HL-60 (cell line): ENCODE results near the gene ZIC4.

Source experiments
- DNase-seq, 2 experiments: peaks; one replicate each; pipeline ENCODE4 v3.0.0-alpha.2; 2010 to 2020; ENCODE audit warnings: low read depth in 1 of 2, low spot score in 1 of 2
- H3K27ac ChIP-seq: fragments of 250-450 bp; sonication (Bioruptor Pico); replicated peaks from 2 replicates; pipeline ENCODE4 v1.5.1; 2020; ENCODE audit warnings: mild to moderate bottlenecking, moderate library complexity
- H3K27me3 ChIP-seq: fragments of 250-450 bp; sonication (Bioruptor Pico); 2 replicates; pipeline ENCODE4 v1.5.1; 2021; ENCODE audit warnings: mild to moderate bottlenecking, moderate library complexity; ENCODE audit not compliant: insufficient read depth, poor library complexity, severe bottlenecking
- H3K4me3 ChIP-seq: replicated peaks from 2 replicates; pipeline ENCODE4 v1.5.1; 2011; ENCODE audit warnings: mild to moderate bottlenecking, control low read depth, low read length; ENCODE audit not compliant: insufficient read depth
- GABPA ChIP-seq: IDR thresholded peaks from 2 replicates; pipeline ENCODE4 v1.6.1; 2012; ENCODE audit warnings: low read depth
- POLR2AphosphoS5 ChIP-seq: IDR thresholded peaks from 2 replicates; pipeline ENCODE4 v1.6.1; 2012; ENCODE audit warnings: low read depth
- SPI1 ChIP-seq: IDR thresholded peaks from 2 replicates; pipeline ENCODE4 v1.6.1; 2012; ENCODE audit warnings: low read depth, mild to moderate bottlenecking, borderline replicate concordance
- TF ChIP-seq, protein P1 (sequence below): IDR thresholded peaks from 2 replicates; pipeline ENCODE4 v1.6.1; 2012; ENCODE audit warnings: low read depth; ENCODE audit not compliant: insufficient replicate concordance
- TF ChIP-seq, protein P2 (sequence below): IDR thresholded peaks from one replicate; pipeline ENCODE4 v1.5.1; 2011; ENCODE audit warnings: low read length, control low read depth, inconsistent platforms; ENCODE audit not compliant: insufficient read depth

ZIC4 gene

DNA sequence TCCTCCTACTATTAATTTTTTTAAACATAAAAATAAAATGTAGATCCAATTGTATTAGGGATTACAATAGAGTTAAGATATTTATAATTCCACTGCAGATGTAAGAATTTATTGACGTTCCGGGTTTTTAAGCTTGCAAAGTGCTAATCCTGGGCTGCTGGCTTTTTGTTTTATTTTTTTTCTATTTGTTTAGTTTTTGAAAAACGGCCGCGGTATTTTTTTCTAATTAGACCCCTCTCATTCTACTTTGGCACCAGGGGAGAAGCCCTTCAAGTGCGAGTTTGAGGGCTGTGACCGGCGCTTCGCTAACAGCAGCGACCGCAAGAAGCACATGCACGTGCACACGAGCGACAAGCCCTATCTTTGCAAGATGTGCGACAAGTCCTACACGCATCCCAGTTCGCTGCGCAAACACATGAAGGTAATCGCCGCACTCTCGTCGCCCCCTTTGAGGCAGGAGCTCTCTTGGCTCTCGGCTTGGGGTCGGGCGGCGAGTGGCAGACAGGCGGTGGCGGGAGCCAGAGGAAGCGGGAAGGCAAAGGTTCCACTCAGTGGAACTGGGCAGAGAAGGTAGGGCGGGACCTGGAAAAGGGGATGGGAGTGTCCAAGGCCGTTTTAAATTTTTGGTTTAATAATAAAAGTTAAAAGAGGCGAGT lies 6.0 kb upstream of the ZIC4 start:
- Histone ChIP-seq H3K4me3 (no peak overlapping the region), H3K27me3 (peaks cover 70% of the 10 kb centered on the region)
- TF ChIP-seq, protein P1, sequence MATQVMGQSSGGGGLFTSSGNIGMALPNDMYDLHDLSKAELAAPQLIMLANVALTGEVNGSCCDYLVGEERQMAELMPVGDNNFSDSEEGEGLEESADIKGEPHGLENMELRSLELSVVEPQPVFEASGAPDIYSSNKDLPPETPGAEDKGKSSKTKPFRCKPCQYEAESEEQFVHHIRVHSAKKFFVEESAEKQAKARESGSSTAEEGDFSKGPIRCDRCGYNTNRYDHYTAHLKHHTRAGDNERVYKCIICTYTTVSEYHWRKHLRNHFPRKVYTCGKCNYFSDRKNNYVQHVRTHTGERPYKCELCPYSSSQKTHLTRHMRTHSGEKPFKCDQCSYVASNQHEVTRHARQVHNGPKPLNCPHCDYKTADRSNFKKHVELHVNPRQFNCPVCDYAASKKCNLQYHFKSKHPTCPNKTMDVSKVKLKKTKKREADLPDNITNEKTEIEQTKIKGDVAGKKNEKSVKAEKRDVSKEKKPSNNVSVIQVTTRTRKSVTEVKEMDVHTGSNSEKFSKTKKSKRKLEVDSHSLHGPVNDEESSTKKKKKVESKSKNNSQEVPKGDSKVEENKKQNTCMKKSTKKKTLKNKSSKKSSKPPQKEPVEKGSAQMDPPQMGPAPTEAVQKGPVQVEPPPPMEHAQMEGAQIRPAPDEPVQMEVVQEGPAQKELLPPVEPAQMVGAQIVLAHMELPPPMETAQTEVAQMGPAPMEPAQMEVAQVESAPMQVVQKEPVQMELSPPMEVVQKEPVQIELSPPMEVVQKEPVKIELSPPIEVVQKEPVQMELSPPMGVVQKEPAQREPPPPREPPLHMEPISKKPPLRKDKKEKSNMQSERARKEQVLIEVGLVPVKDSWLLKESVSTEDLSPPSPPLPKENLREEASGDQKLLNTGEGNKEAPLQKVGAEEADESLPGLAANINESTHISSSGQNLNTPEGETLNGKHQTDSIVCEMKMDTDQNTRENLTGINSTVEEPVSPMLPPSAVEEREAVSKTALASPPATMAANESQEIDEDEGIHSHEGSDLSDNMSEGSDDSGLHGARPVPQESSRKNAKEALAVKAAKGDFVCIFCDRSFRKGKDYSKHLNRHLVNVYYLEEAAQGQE, result no peak
- TF ChIP-seq GABPA, result no peak
- TF ChIP-seq POLR2AphosphoS5, result no peak
- no peak for TF ChIP-seq SPI1
- TF ChIP-seq, protein P2, sequence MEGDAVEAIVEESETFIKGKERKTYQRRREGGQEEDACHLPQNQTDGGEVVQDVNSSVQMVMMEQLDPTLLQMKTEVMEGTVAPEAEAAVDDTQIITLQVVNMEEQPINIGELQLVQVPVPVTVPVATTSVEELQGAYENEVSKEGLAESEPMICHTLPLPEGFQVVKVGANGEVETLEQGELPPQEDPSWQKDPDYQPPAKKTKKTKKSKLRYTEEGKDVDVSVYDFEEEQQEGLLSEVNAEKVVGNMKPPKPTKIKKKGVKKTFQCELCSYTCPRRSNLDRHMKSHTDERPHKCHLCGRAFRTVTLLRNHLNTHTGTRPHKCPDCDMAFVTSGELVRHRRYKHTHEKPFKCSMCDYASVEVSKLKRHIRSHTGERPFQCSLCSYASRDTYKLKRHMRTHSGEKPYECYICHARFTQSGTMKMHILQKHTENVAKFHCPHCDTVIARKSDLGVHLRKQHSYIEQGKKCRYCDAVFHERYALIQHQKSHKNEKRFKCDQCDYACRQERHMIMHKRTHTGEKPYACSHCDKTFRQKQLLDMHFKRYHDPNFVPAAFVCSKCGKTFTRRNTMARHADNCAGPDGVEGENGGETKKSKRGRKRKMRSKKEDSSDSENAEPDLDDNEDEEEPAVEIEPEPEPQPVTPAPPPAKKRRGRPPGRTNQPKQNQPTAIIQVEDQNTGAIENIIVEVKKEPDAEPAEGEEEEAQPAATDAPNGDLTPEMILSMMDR, result no peak

DNA sequence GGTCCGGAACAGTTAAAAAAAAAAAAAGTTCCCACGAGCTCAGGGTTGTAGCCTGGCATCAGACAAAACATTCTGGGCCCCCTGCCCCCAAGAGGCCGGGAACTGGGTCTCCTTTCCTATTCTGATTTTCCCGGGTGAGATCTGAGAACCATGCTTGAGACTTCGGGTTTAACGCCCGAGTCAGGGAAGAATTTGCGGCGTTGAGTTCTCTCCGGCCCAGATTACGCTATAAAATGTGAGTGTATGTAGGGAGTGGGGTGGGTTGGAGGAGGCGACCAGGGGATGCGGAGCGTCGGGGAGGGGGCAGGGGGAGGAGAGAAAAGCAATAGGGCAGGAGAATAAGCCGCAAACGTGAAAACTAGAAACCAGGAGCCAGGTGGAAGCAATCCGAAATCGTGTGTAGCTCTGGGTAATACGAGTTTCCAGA lies 5.5 kb upstream of the ZIC4 start:
- DNase-seq, result no peak
- TF ChIP-seq GABPA, result no peak
- peaks cover 75% of the 10 kb centered on the region for H3K27me3 ChIP-seq
- H3K27ac ChIP-seq, result no peak overlapping the region
- no peak overlapping the region for H3K4me3 ChIP-seq

More for the DNA sequence above, 6.0 kb upstream of the ZIC4 start:
- DNase-seq, result no peak
- no peak overlapping the region for H3K27ac ChIP-seq

DNA sequence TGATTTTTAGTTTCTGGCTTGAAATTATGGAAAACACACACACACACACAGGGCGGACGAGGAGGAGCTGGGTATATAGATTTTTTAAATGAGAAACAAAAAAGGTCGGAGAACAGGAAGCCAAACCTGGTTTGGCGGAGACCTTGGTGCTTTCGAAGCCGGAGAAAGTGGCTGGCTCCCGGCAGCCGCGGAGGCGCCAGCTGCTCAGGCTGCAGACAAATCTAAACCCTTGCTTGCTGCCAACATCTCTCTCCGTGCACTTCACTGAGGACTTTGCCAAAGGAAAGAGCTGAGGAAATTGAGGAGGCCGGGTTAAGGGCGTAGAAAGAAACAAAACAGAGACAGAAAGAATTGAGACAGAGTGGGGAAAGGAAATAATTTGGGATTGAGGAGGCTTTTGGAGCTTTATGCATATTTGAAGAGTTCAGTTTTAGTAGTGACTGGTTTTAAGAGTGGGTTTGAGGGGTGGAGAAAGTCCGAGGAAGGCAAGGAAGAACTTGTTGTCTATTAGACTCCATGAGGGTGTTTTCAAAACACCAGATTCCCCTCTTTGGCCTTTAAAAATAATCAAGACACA lies 5.0 kb upstream of the ZIC4 start:
- TF ChIP-seq POLR2AphosphoS5, result no peak
- no peak for TF ChIP-seq SPI1
- TF ChIP-seq, protein P1, result no peak
- TF ChIP-seq, protein P2, result no peak
- TF ChIP-seq GABPA, result no peak
- Histone ChIP-seq H3K27ac (no peak overlapping the region), H3K4me3 (no peak overlapping the region), H3K27me3 (peaks cover 79% of the 10 kb centered on the region)
- DNase-seq, result no peak

DNA sequence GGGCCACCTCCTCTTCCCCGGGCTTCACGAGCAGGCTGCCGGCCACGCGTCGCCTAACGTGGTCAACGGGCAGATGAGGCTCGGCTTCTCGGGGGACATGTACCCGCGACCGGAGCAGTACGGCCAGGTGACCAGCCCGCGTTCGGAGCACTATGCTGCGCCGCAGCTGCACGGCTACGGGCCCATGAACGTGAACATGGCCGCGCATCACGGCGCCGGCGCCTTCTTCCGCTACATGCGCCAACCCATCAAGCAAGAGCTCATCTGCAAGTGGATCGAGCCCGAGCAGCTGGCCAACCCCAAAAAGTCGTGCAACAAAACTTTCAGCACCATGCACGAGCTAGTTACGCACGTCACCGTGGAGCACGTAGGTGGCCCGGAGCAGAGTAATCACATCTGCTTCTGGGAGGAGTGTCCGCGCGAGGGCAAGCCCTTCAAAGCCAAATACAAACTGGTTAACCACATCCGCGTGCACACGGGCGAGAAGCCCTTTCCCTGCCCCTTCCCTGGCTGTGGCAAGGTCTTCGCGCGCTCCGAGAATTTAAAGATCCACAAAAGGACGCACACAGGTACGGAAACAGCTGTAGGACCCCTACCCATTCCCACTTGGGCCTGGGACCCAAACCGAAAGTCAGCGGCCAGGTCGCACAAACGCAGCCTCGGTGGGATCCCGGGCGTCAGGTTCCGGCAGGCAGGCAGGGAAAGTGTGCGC lies 4.3 kb upstream of the ZIC4 start:
- Histone ChIP-seq H3K27ac (no peak overlapping the region), H3K27me3 (peaks cover 79% of the 10 kb centered on the region), H3K4me3 (no peak overlapping the region)
- TF ChIP-seq, protein P1, result no peak
- TF ChIP-seq, protein P2, result no peak
- no peak for TF ChIP-seq SPI1
- TF ChIP-seq GABPA, result no peak
- no peak for TF ChIP-seq POLR2AphosphoS5
- no peak for DNase-seq
